ENCODE data around the gene TMEM259. TPM values are rescaled to one million over a fixed set of nuclear protein-coding genes. Genes with fewer than 3 reads are reported as not detected.

The TMEM259 gene
- total and polyA plus RNA-seq, 5 donors: 127 to 164 (median 145) TPM

- 93% methylated on average over 23 of the region's 23 CpGs for WGBS
- Histone ChIP-seq H3K4me1 (ENCODE audit: control insufficient read depth, insufficient read depth, low read length) (no peaks in the 10 kb centered on the region), H3K4me3 (ENCODE audit: low read length) (no peak overlapping the region), H3K27ac (ENCODE audit: low read length) (no peak overlapping the region), H3K9me3 (ENCODE audit: control insufficient read depth, low read length) (no peaks in the 10 kb centered on the region), H3K27me3 (ENCODE audit: control insufficient read depth, insufficient read depth) (no peaks in the 10 kb centered on the region)
- intact Hi-C loops (cut with DNase I): no loop called here
- ATAC-seq (no peak), DNase-seq (peak in 2 of 3 donors; percentile 50 to 59)
These were observed 30.2 kb downstream of the TMEM259 start for GRCh38 chr19:990746-991145.

- DNase-seq (peak in 2 of 3 donors; percentile 47 to 61), ATAC-seq (no peak)
- intact Hi-C loops (cut with DNase I): no loop called here
- Histone ChIP-seq H3K9me3 (ENCODE audit: control insufficient read depth, low read length) (no peaks in the 10 kb centered on the region), H3K4me3 (ENCODE audit: low read length) (no peak overlapping the region), H3K27ac (ENCODE audit: low read length) (no peak overlapping the region), H3K4me1 (ENCODE audit: control insufficient read depth, insufficient read depth, low read length) (no peaks in the 10 kb centered on the region), H3K27me3 (ENCODE audit: control insufficient read depth, insufficient read depth) (no peaks in the 10 kb centered on the region)
- 83% methylated on average over 27 of the region's 27 CpGs for WGBS
These were observed 30.8 kb downstream of the TMEM259 start for GRCh38 chr19:990119-990571.

- Histone ChIP-seq H3K4me1 (ENCODE audit: control insufficient read depth, insufficient read depth, low read length) (no peaks in the 10 kb centered on the region), H3K27ac (ENCODE audit: low read length) (no peak overlapping the region), H3K27me3 (ENCODE audit: control insufficient read depth, insufficient read depth) (no peaks in the 10 kb centered on the region), H3K9me3 (ENCODE audit: control insufficient read depth, low read length) (no peaks in the 10 kb centered on the region), H3K4me3 (ENCODE audit: low read length) (no peak overlapping the region)
- ATAC-seq: no peak
- 85% methylated on average over 25 of the region's 25 CpGs for WGBS
- intact Hi-C loops (cut with DNase I): loop anchor here in 2 of 4 donors (10.0 kb wide), 2 partner anchors 215 to 225 kb away; no protein-coding TSS in a partner anchor
- DNase-seq: peak in 2 of 3 donors; percentile 44 to 49
These were observed 31.4 kb downstream of the TMEM259 start for GRCh38 chr19:989381-990081.

- peak in 1 of 3 donors; percentile 36 for DNase-seq
- ATAC-seq: no peak
- intact Hi-C loops (cut with DNase I): loop anchor here in 2 of 4 donors (10.0 kb wide), 2 partner anchors 214 to 224 kb away; no protein-coding TSS in a partner anchor
- Histone ChIP-seq H3K4me1 (ENCODE audit: control insufficient read depth, insufficient read depth, low read length) (no peaks in the 10 kb centered on the region), H3K27ac (ENCODE audit: low read length) (no peak overlapping the region), H3K9me3 (ENCODE audit: control insufficient read depth, low read length) (no peaks in the 10 kb centered on the region), H3K27me3 (ENCODE audit: control insufficient read depth, insufficient read depth) (no peaks in the 10 kb centered on the region), H3K4me3 (ENCODE audit: low read length) (no peak overlapping the region)
- WGBS: 88% methylated on average over 15 of the region's 15 CpGs
These were observed 32.4 kb downstream of the TMEM259 start for GRCh38 chr19:988510-988909.

GRCh38 chr19:988081-988480, 32.8 kb downstream of the TMEM259 start:
- DNase-seq (peak in 1 of 3 donors; percentile 36), ATAC-seq (no peak)
- H3K4me3 ChIP-seq (ENCODE audit: low read length): no peak overlapping the region
- intact Hi-C loops (cut with DNase I): loop anchor here in 2 of 4 donors (10.0 kb wide), 2 partner anchors 213 to 223 kb away; no protein-coding TSS in a partner anchor
- no peaks in the 10 kb centered on the region for H3K9me3 ChIP-seq (ENCODE audit: control insufficient read depth, low read length)
- 82% methylated on average over 14 of the region's 14 CpGs for WGBS
- no peak overlapping the region for H3K27ac ChIP-seq (ENCODE audit: low read length)
- no peaks in the 10 kb centered on the region for H3K27me3 ChIP-seq (ENCODE audit: control insufficient read depth, insufficient read depth)
- no peaks in the 10 kb centered on the region for H3K4me1 ChIP-seq (ENCODE audit: control insufficient read depth, insufficient read depth, low read length)

- intact Hi-C loops (cut with DNase I): loop anchor here in 2 of 4 donors (10.0 kb wide), 2 partner anchors 211 to 221 kb away; no protein-coding TSS in a partner anchor
- H3K4me1 ChIP-seq (ENCODE audit: control insufficient read depth, insufficient read depth, low read length): no peaks in the 10 kb centered on the region
- no peak for ATAC-seq
- DNase-seq: peak in 1 of 3 donors; percentile 38
- no peaks in the 10 kb centered on the region for H3K9me3 ChIP-seq (ENCODE audit: control insufficient read depth, low read length)
- H3K4me3 ChIP-seq (ENCODE audit: low read length): no peak overlapping the region
- WGBS: 94% methylated on average over 14 of the region's 14 CpGs
- H3K27ac ChIP-seq (ENCODE audit: low read length): no peak overlapping the region
- no peaks in the 10 kb centered on the region for H3K27me3 ChIP-seq (ENCODE audit: control insufficient read depth, insufficient read depth)
These were observed 34.8 kb downstream of the TMEM259 start for GRCh38 chr19:986083-986482.

GRCh38 chr19:984165-984967, 36.6 kb downstream of the TMEM259 start, which contains the start of gene WDR18:
WDR18 (plus strand) TSS chr19:984345; CDS start chr19:984354, 9 bp downstream.
- Histone ChIP-seq H3K27ac (ENCODE audit: low read length) (peak within 1 kb of the TSS; percentile 84), H3K4me1 (ENCODE audit: control insufficient read depth, insufficient read depth, low read length) (no peaks in the 10 kb centered on the region), H3K27me3 (ENCODE audit: control insufficient read depth, insufficient read depth) (no peaks in the 10 kb centered on the region), H3K9me3 (ENCODE audit: control insufficient read depth, low read length) (no peaks in the 10 kb centered on the region), H3K4me3 (ENCODE audit: low read length) (peak within 1 kb of the TSS; percentile 92)
- intact Hi-C loops (cut with DNase I): loop anchor here in 2 of 4 donors (10.0 kb wide), 2 partner anchors 210 to 220 kb away; no protein-coding TSS in a partner anchor
- ATAC-seq (peak; percentile 95 to 96), DNase-seq (peak; percentile 95 to 98 (median 98))
- WGBS: under 1% methylated on average over 78 of the region's 78 CpGs

GRCh38 chr19:982567-983170, 38.3 kb downstream of the TMEM259 start:
- no peak overlapping the region for H3K4me3 ChIP-seq (ENCODE audit: low read length)
- H3K9me3 ChIP-seq (ENCODE audit: control insufficient read depth, low read length): no peaks in the 10 kb centered on the region
- peak; percentile 81 to 82 for ATAC-seq
- intact Hi-C loops (cut with DNase I): loop anchor here (1.0 to 10.0 kb wide), 7 partner anchors 58 to 218 kb away; no protein-coding TSS in a partner anchor
- H3K4me1 ChIP-seq (ENCODE audit: control insufficient read depth, insufficient read depth, low read length): no peaks in the 10 kb centered on the region
- H3K27ac ChIP-seq (ENCODE audit: low read length): no peak overlapping the region
- H3K27me3 ChIP-seq (ENCODE audit: control insufficient read depth, insufficient read depth): no peaks in the 10 kb centered on the region
- DNase-seq: peak; percentile 64 to 90 (median 90)
- WGBS: 1% methylated on average over 46 of the region's 46 CpGs

GRCh38 chr19:980133-980998, 40.6 kb downstream of the TMEM259 start:
- no peak overlapping the region for H3K27ac ChIP-seq (ENCODE audit: low read length)
- no peaks in the 10 kb centered on the region for H3K9me3 ChIP-seq (ENCODE audit: control insufficient read depth, low read length)
- H3K27me3 ChIP-seq (ENCODE audit: control insufficient read depth, insufficient read depth): no peaks in the 10 kb centered on the region
- DNase-seq (peak in 1 of 3 donors; percentile 72), ATAC-seq (no peak)
- 27% methylated on average over 32 of the region's 32 CpGs for WGBS
- H3K4me1 ChIP-seq (ENCODE audit: control insufficient read depth, insufficient read depth, low read length): no peaks in the 10 kb centered on the region
- no peak overlapping the region for H3K4me3 ChIP-seq (ENCODE audit: low read length)
- intact Hi-C loops (cut with DNase I): loop anchor here in 2 of 4 donors (10.0 kb wide), 2 partner anchors 206 to 216 kb away; no protein-coding TSS in a partner anchor

GRCh38 chr19:979318-979741, 41.6 kb downstream of the TMEM259 start:
- Histone ChIP-seq H3K4me3 (ENCODE audit: low read length) (no peak overlapping the region), H3K27ac (ENCODE audit: low read length) (no peak overlapping the region), H3K4me1 (ENCODE audit: control insufficient read depth, insufficient read depth, low read length) (no peaks in the 10 kb centered on the region), H3K27me3 (ENCODE audit: control insufficient read depth, insufficient read depth) (no peaks in the 10 kb centered on the region), H3K9me3 (ENCODE audit: control insufficient read depth, low read length) (no peaks in the 10 kb centered on the region)
- intact Hi-C loops (cut with DNase I): no loop called here
- 65% methylated on average over 19 of the region's 19 CpGs for WGBS
- DNase-seq (no peak), ATAC-seq (no peak)

Measured in right cardiac atrium (tissue), 5 donors.